HPDE6-E6E7 (cell line): ENCODE data around the gene RTEL1.
"Not testable (repeated sequence)": the region's sequence is repeated elsewhere in the genome, so short reads cannot be mapped to it uniquely, and the experiment has no call there.

Source experiments
- DNase-seq: peaks from one replicate; pipeline ENCODE4 v3.0.0; 2011; ENCODE audit warnings: missing footprints; ENCODE audit errors: extremely low spot score

Gene RTEL1

DNA sequence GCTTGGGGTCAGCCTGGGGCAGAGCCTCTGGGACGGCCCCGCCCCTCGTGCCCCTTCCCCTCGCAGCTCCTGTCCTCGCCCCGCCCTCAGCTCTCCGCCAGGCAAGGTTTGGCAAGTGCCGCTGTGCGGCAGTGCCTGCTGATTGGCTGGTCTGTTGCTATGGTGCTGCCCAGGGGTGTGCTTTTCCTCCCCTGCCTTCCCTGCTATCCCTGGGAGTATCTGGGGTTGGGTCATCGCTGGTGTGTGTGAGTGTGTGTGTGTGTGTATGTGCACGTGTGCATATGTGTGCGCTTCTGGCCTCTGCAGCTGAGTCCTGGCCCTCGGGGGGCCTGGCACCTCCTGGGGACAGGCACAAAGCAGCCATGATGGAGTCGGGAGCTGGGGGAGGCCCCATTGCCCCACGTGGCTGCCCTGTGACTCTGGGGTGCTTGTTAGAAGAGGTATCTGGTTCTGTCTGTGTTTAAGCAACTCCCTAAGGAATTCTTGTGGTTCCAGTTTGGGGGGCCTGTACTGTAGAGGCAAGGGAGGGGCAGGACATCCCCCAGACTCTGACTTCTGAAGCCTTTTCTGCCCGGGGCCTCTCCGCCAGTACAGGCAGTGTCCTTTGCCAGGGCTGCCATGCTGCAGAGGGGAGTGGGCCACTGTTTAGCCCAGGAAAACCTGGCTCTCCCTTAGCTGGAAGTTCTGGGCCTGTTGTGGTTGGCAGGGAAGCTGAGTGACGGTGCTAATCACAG lies 6.9 kb downstream of the RTEL1 start:
- no peak for DNase-seq

DNA sequence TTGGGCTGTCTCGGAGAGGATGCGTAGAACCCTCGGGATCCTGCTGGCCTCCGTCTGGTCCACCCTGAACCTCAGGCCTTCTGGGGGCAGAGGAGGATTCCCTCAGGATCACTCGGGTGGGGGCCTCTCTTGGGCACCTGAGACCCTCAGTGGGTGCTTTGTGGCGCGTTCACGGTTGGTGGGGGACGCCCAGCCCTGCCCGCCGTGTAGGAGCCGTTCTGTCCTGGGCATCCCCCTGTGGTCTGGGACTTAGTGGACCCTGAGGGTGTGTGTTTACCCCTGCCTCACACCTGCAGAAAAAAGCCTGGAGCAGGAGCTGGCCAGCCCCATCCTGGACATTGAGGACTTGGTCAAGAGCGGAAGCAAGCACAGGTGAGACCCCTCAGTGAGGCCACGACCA lies 7.6 kb downstream of the RTEL1 start:
- DNase-seq, result no peak

DNA sequence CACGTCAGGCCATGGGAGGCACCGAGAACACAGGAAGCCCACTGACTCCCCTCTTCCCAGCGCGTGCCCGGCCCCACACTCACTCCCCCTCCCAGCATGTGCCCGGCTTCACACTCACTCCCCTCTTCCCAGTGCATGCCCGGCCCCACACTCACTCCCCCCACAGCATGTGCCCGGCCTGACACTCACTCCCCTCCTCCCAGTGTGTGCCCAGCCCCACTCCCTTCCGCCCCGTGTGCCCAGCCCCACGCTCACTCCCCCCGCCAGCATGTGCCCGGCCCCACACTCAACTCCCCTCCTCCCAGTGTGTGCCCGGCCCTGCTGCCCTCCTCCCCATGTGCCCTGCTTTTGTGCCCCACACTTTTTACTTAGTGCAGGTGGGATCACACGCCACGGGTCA lies 9.7 kb downstream of the RTEL1 start:
- DNase-seq, result no peak

DNA sequence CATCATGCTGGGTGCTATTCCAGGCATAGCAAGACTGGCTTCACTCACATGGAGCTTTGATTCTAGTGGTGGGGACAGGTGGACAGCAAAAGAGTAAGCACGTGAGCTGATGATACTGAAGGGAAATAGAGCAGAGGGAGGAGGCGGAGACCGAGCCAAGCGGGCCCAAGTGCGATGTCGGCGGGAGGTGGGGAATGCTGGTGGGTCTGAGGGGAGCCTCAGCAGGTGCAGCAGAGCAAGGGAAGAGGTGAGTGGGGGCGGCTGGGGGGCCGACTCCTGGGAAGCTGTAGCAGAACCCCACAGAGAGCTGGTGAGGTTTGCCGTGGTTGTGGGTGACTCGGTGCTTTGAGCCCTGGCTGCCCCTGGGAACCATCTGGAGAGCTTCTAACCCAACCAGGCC lies 10.2 kb downstream of the RTEL1 start:
- no peak for DNase-seq

DNA sequence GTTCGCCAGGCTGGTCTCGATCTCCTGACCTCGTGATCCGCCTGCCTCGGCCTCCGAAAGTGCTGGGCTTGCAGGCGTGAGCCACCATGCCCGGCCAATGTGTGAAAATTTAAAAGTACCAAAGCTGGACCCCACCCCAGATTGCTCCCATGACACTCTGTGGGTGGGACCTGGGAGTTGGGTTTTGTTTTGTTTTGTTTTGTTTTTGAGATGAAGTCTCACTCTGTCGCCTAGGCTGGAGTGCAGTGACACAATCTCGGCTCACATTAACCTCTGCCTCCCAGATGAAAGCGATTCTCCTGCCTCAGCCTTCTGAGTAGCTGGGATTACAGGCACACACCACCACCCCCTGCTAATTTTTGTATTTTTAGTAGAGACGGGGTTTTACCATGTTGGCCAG lies 13.6 kb downstream of the RTEL1 start:
- DNase-seq, result not testable (repeated sequence)

DNA sequence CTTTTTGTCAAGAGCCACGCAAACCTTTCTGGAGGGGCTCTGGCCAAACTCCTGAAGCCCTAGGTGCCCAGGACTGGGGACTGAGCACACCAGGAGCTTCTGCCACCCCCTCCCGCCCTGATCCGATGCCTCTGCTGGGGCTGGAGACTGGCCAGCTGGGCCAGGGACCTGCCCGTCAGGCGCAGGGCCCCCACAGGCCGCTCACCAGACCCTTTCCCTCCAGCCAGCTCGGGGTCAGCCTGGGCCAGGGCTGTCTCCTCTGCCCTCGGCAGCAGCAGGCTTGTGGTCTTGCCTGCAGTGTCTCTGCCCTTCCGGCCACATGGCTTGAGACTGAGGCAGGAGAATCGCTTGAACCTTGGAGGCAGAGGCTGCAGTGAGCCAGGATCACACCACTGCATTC lies 14.6 kb downstream of the RTEL1 start:
- no peak for DNase-seq

DNA sequence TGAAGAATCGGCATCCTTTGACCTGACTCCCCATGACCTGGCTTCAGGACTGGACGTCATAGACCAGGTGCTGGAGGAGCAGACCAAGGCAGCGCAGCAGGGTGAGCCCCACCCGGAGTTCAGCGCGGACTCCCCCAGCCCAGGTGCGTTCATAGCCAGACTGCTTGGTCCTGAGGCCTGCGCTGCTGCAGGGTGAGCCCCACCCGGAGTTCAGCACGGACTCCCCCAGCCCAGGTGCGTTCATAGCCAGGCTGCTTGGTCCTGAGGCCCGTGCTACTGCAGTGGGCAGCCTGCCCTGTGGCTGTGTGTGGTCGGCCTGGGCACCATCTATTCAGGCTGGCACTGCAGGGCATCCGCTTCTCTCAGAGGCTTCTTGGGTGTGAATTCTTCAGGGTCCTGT lies 15.8 kb downstream of the RTEL1 start:
- DNase-seq, result no peak

DNA sequence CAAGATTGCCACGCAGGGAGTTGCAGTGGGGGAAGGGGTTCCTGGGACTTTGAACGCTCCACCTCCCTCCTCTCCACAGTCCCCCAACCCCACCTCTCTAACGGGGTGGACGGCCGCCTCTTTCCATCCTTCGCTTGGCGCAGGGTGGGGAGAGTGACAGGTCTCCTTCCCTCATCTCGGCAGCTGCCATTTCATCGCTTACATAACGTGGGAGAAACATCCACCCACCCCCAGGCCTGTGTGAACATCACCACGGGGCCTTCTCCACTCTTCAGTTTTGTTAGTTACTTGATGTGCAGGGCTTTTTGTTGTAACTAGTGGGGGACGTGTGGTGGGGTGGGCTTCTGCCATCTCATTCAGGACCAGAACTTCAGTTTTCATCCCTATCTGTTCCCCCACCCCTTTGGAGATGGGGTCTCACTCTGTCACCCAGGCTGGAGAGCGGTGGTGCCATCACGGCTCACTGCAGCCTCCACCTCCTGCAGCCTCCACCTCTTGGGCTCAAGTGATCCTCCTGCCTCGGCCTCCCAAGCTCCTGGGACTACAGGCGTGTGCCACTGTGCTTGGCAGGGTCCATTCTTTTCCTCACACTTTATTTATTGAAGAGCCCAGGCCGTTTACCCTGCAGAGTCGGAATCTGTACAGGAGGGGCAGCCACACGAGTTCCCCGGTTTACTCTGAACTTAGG lies 17.7 kb downstream of the RTEL1 start:
- no peak for DNase-seq

DNA sequence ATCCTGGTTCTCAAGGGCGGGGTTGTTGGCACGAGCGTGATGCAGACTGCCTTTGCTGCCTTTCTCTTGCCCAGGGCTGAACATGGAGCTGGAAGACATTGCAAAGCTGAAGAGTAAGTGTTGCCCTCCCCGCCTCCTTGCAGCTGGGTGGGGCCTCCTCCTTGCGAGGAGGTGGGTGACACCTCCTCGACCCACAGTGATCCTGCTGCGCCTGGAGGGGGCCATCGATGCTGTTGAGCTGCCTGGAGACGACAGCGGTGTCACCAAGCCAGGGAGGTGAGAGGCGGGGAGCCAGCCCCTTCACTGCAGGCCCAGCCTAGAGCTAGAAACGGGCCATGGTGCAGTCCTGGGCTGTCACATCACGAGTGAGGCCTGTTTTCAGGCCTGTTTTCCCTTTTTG lies 20.0 kb downstream of the RTEL1 start:
- no peak for DNase-seq

DNA sequence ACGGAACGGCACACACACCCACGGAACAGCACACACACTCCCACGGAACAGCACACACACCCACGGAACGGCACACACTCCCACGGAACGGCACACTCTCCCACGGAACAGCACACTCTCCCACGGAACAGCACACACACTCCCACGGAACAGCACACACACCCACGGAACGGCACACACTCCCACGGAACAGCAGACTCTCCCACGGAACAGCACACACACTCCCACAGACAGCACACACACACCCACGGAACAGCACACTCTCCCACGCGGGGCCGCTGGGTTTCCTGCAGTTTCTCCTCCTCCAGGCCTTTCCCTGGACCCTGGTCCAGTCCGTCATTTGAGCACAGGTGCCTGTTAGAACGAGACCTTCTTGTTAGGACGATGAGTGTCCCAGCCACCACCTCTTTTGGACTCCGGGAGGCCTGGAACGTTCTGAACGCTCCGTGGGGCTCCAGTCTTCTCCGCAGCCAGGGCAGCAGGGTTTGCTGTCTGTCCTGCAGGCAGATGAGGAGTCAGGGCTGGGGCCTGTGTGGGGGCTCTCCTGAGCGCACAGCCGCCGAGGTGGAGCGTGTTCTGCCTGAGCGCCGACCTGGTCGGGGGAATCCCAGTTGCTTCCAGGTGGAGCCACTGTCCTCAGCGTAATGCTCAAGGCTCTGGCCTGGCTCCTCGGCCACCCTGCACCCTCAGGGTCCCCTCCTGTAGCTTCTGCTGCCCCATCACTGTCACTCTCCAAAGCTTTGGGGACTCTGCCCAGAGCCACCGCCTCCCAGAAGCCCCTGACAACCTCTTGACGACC lies 20.8 kb downstream of the RTEL1 start:
- DNase-seq, result no peak

DNA sequence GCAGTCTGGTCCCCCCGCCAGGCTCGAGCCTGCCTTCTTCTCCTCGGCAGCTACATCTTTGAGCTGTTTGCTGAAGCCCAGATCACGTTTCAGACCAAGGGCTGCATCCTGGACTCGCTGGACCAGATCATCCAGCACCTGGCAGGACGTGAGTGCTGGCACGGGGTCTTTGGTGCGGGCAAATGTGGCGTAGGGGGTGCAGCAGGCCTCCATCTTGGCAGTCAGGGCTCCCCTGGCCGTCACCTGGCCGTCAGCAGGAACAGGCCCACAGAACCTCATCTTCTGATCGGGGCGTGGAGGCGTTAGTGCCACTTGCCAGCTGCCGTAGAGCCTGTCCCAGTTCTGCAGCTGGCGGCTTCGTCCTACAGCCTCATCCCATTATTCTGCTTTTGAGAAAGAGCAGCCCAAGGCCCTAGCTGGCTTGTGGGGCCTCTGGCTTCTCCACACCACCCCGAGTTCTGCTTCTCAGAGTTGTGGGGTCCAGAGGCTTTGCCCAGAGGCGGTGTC lies 21.7 kb downstream of the RTEL1 start:
- DNase-seq, result no peak

DNA sequence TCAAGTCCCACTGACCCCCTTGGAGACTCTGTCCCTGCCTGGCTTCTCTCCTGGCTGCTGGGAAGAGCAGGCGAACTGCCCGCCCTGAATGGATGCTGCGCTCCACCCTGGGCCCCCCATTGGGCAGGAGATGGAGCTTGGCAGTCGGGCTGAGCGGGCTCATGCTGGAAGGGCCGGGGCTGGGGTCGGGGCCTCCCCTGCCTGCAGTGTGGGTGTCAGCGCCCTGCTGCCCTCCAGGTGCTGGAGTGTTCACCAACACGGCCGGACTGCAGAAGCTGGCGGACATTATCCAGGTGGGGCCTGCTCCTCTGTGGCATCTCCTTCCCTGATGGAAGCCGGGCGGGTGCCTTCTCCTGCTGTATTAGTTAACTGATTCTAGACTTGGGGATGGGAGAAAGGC lies 22.3 kb downstream of the RTEL1 start:
- no peak for DNase-seq

DNA sequence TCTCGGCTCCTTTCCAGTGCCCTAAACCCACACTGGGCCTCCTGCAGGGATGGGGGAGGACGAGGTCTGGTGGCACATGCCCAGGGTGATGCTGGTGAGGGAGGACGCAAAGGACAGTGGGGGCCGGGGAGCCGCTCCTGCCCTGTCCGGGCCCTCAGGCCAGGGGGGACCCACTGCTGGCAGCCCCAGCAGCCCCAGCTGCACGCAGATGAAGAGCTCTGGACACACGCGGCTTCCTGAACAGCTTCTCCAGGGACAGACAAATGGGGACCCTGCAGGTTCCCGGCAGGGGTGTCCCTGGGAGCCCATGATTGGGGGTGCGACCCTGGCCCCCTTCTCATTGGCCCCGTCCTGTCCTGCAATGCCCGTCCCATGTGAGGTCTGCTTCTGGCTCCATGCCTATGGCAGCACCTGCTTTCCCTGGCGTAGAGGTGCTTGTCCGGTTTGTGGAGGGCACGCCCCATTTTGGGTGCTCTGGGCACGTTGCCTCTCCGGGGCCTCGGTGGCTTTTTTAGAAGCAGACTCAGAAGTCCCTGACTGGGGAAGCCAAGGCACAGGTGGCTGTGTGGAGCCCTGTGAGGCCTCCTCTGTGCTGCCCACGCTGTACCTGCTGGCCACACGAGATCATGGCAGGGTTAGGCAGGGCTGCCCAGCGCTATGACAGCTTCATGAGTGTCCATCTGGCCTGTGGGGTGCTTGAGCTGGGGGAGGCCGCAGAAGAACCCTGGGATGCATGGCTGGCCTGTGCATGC lies 22.9 kb downstream of the RTEL1 start:
- DNase-seq, result no peak

DNA sequence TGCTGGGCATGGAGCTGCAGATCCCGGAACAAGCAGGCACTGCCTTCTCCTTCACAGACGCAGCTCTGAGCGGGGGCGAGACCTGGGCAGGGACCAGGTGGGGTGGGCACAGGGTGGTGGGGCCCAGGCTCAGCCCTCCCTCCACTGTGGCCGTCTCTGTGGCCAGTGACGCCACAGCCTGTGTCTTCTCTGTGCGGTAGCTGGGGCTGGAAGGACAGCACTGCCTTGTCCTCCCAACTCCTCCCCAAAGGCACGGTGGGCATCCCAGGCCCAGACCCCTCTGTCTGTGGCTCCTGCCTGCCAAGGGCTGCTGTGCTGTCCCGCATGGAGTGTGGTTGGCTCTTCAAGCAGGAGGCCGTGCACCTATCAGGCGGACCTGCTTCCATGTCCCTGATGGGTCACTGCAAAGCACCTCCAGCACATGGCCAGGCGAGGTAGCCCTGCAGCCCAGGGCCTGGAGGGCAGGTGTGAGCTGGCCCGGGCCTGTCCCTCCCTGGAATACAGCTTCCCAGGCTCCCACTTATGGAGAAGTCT lies 23.6 kb downstream of the RTEL1 start:
- DNase-seq, result no peak

DNA sequence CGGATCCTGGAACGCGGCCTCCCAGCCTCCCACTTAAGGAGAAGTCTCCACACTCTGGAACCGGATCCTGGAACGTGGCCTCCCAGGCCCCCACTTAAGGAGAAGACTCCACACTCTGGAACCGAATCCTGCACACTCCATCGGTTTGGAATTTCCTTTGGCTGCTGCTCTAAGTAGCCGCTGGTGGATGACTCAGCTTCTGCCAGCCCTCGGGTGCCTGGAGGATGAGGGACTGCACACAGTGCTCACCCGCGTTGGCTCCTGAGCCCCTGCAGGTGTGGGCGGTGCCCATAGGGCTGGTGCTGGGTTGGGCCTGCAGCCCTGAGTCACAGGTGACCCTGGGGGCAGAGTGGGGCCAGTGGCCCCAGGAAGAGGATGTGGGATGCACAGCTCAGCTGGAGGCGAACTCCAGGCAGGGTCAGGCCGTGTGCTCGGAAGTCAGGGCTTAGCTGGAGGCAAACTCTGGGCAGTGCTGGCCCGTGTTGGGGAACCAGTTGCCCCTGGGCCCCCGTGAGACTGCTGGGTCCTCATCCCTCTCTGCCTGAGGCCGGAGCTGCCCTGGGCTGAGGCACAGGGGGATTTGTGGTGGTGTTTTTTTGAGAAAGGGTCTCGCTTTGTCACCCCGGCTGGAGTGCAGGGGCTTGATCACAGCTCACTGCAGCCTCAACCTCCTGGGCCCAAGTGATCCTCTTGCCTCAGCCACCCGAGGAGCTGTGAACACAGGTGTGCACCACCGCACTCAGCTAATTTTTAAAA lies 24.4 kb downstream of the RTEL1 start:
- DNase-seq, result peak; percentile 100

DNA sequence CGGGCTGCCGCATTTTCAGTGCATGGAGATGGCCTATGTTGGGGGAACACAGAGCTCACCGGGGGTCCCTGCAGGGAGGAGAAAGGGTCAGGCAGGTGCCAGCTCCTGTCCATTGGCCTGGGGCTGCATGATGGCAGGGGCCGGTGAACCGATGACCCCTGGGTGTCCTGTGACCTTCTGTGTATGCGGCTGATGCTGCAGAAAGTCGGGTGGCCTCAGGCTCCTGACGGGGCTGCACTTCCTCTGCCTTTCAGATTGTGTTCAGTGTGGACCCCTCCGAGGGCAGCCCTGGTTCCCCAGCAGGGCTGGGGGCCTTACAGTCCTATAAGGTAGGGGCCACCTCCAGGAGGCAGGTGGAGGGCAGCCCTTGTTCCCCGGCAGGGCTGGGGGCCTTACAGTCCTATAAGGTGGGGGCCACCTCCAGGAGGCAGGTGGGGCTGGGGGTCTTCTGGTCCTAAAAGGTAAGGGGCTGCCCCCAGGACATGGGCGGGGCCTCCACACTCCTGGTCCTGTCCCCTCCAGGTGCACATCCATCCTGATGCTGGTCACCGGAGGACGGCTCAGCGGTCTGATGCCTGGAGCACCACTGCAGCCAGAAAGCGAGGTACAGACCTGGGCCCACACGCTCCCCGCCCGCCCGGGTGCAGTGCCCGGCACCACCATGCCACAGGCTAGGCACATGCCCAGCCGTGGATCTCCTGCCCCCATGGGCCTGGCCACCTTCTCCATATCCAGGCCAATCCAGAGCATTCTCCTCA lies 27.3 kb downstream of the RTEL1 start:
- DNase-seq, result no peak

DNA sequence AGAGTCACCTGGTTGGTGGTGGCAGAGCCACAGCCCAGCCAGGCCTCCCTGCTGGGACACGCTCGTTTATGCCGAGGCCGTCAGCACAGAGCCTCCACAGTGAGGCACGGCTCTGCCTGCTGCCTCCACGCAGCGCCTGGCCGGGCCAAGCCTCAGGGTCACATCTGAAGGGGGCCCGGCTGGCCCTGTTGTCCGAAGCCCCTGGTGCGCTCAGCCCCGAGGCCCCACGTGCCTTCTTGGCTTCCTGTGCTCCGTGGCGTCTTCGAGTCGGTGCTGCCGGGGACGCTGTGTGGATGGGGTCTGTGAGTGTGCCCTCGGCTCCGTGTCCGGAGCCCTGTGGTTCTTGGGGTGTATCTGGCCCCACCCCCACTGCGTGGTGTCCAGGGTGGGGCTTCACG lies 28.0 kb downstream of the RTEL1 start:
- DNase-seq, result no peak

DNA sequence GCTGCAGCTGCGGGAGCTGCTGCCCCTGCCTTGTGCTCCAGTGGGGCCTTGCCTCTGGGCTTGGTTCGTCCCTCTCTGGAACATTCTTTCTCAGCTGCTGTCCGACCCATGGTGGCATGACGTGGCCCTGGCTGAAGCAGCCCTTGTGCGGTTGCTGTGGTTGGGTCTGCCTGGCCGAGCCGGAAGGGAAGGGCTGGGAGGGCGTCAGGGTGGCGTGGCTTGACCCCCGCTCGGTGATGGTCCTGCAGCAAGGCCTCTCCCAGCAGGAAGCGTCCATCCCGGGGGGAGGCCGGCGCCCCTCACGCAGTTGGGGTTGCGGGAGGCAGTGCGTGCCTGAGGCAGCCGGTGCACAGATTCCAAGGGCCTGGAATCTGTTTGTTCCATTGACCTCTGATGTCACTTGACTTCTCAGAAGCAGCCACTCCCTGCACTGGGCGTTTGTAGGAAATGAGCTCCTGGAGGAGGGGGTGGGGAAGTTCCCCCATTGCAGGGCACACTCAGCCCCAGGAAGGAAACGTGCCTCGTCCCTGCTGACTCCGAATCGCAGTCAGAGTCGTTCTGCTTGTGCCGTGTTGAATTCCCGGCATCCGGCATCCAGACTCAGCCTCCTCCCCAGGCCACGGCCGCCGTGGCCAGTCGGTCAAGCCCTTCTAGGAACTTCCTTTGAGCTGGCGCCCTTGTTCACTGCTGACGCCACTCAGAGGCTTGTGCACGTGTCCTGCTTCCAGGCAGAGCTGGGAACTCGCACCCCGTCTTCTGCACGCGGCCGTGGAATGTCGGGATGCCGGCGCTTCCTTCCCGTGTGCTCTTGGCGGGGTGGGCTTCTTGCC lies 28.6 kb downstream of the RTEL1 start:
- no peak for DNase-seq
